GM18519 (cell line): ENCODE data around the gene CSH2.
"Not testable (repeated sequence)": the region's sequence is repeated elsewhere in the genome, so short reads cannot be mapped to it uniquely, and the experiment has no call there.

Experiments used
- ATAC-seq: cut with Tn5 transposase; IDR thresholded peaks from one replicate; pipeline ENCODE4 v1.9.1; 2021; ENCODE audit warnings: mild to moderate bottlenecking, moderate library complexity; ENCODE audit not compliant: unreplicated experiment, low FRiP score

CSH2 gene

DNA sequence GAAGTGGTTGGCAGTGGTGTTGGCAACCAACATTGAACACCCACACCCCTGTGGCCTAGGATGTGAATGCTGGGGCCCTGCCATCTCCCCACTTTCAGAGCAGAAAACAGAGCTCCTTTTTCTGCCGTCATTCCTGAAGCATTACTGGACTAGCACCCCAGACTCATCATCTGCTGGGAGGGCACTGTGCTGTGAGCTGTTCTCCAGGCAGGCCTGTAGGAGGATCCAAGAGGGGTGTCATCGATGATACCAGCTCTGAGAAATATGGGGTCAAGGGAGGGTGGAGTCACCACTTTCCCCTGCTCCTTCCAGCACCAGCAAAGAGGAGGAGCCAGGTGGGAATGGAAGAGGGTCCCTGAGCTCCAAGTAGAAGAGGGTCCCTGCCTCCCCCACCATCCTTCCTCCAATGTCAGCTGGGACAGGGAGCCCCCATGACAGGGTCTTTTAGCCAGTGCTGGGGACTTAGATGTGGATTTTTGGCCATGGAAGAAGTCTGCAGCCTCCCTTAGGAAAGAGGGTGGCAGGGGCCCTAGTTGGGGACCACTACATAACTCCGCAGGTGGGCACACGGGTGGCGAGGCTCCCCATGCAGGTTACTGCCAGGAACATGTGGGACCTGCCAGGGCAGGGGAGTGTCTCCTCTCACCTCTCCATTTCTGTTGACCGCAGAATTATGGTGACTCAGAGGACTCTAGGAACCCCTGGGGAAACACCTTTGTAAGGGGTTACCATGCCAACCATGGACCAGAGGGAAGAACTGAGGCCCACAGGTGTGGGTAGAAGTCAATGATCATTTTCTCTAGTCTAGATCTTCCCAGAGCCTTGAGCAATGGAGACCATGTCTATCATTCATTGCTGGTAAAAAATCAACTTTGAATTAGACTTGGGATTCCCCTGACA, 25.7 kb upstream of the CSH2 start:
- not testable (repeated sequence) for ATAC-seq

DNA sequence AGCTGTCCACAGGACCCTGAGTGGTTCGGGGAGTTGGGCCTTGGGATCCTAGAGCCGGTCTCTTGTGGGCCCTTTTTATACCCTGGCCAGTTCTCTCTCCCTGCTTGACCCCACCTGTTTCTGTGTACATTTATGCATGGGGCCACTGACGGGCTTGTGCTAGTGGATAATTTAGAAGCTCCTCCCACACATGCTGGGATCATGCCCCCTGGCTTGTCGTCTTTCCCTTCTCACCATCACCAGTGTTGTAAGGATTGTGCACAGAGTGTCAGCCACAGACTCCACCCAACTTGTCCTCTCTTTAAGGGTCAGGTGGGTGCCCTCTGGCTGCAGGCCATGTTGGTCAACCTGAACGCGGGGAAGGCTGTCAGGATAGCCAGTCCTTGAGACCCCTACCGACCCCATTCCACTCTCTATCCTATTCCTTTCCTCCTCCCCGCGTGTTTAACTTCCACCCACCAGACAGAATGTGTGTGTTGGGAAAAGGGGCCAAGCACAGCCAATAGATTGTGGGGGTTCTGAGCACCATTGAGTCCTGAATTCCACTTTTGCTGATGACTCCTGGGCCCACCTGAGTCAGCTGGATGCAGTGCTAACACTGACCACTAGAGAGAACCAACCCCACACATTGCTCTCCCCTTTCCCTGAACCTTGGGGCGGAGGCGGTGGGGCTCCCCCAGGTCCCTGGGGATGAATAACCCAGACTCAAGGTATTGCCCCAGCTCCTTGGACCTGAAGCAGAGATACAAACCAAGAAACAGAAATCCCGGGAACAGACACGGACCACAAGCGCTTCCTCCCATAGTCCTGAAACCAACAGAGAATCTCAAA, 23.3 kb upstream of the CSH2 start, which contains the start of gene CSH1:
TSS of gene CSH1 (minus strand) at position 51 of the 831 bp plus-strand sequence. CDS start 63 bp downstream, outside the sequence.
- not testable (repeated sequence) for ATAC-seq

DNA sequence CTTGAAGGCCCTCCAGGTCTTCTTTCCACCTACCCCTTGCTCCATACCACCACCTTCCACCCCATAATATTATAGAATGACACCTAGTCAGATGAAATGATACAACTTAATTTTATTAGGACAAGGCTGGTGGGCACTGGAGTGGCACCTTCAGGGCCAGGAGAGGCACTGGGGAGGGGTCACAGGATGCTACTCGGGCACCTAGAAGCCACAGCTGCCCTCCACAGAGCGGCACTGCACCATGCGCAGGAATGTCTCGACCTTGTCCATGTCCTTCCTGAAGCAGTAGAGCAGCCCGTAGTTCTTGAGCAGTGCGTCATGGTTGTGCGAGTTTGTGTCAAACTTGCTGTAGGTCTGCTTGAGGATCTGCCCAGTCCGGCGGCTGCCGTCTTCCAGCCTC, 21.3 kb upstream of the CSH2 start:
- ATAC-seq, result not testable (repeated sequence)

DNA sequence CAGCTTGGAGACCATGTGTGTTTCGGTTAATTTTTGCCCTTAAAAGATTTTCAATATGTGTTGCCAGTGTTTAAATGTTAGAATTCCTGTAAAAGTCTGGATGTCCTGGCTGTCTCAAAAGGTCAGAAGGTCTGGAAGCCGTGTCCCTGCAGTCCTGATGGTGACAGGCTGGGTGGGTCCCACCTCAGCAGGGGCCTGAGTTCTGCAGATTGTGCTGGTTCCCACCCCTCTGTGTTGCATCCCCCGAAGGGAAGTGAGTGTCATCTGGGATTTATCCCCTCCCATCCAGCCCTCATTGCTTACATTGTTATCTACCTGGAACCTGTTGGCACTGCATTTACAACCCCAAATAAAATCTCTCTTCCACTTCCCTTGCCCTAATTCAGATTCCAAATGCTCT, 20.5 kb upstream of the CSH2 start:
- not testable (repeated sequence) for ATAC-seq

DNA sequence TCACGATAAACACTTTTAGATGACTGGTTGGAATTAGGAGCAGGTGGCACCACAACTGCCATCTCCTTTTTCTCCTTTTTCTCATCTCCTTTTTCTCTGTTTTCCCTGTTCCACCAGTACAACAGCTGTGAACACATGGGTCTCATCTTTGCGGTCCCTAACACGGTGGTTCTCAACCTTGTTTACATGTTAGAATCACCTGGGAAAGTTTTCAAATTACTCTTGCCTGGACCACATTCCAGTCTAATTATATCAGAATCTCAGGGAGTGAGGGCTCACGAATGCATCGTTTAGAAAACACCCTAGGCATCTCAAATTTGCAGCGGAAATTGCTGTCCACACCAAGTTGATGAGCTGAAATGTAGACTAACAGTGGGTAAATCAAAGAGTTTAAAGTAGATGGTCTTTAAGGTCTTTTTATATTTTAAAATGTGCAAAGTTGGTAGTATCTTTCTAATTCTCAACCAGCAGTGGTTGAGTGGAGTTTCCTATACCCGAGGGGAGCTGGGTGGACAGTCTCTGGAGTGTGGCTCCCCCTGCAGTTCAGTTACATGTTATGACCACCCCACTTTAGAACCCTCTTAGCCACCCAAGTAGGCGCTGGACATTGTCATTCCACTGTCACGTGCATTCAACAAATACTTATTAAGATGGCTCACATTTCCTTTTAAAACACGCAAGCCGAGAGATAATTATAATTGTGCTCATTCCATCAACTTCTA, 19.0 kb upstream of the CSH2 start:
- ATAC-seq, result not testable (repeated sequence)

DNA sequence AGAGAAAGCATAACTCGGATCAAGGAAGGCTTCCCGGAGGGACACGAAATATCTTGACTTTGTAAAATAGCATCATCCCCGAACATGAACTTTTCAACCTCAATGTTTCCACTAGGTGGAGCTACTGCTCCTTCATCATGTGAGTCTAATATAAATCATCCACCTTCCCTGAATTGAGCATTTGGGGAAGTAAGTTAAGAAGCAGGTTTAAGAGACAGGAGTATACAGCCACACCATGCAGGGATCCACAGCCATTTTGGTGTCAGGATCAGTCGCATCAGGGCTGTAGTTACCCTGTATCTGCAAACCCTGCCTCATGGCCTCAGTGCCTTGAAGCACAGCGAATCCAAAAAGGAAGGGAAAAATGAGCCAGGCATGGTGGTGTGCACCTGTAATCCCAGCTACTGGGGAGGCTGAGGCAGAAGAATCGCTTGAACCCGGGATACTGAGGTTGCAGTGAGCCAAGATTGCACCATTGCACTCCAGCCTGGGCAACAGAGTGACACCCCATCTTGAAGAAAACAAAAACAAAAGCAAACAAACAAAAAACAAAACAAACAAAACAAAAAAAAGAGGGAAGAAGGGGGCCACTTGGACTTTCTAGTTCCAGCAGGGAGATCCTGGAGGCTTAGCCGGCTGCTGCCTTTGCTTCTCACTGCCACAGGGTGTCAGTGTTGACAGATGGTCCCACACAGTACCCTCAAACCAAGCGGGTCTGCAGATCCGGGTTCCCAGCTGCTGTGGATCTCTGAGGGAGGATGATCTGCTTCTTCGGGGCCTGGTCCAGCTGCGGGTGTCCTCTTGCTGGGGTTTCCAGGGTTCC, 15.8 kb upstream of the CSH2 start:
- ATAC-seq, result not testable (repeated sequence)

DNA sequence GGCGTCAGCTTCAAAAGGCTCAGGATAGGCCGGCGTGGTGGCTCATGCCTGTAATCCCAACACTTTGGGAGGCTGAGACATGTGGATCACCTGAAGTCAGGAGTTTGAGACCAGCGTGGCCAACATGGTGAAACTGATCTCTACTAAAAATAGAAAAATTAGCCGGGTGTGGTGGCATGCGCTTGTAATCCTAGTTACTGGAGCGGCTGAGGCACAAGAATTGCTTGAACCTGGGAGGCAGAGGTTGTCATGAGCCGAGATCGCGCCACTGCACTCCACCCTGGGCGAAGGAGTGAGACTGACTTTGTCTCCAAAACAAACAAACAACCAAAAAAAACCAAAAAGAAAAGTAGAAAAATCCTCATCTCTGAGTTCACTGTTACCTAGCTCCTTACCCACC, 11.6 kb upstream of the CSH2 start:
- not testable (repeated sequence) for ATAC-seq

DNA sequence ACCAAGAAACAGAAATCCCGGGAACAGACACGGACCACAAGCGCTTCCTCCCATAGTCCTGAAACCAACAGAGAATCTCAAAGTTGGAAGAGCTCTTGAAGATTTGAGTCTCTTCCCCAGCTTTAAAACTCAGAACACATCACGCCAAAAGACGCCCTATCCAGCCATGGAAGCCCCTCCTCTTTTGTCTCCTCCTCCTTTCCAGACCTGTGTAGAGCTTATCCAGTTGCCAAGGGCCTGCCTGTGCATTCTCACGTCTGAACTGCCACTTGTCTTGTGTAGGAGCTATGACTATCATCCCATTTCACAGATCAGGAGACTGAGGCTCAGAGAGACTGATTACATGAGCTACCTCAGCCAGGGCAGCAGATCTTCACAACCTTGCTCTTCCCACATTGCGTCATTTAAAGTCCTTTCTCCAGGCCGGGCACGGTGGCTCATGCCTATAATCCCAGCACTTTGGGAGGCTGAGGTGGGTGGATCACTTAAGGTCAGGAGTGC, 9.2 kb upstream of the CSH2 start:
- ATAC-seq, result not testable (repeated sequence)

DNA sequence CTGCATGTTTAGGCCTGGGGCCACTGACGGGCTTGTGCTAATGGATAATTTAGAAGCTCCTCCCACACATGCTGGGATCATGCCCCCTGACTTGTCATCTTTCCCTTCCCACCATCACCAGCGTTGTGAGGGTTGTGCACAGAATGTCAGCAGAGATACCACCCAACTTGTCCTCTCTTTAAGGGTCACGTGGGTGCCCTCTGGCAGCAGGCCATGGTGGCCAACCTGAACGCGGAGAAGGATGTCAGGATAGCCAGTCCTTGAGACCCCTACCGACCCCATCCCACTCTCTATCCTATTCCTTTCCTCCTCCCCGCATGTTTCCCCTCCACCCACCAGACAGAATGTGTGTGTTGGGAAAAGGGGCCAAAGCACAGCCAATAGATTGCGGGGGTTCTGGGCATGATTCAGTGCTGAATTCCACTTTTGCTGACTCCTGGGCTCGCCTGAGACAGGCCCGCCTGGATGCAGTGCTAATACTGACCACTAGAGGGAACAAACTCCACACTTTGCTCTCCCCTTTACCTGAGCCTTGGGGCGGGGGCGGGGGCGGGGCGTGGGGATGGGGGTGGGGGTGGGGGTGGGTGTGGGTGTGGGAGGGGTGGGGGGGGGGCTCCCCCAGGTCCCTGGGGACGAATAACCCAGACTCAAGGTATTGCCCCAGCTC, 8.6 kb upstream of the CSH2 start, which contains the start of gene GH2:
TSS of gene GH2 (minus strand) at position 10 of the 667 bp plus-strand sequence. CDS start 143 bp downstream, outside the sequence.
- peak; percentile 63 for ATAC-seq

DNA sequence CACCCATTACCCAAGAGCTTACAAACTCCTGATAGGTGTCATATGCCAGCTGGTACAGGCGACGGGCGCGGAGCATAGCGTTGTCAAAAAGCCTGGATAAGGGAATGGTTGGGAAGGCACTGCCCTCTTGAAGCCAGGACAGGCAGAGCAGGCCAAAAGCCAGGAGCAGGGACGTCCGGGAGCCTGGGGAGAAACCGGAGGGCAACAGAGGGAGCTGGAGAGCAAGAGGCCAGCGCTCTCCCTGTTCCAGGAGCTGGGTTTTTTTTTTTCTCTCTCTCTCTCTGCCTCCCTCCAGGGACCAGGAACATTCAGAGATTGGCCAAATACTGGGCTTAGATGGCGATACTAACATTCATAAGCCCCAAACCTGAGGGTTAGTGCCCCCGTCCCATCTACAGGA, 7.9 kb upstream of the CSH2 start:
- not testable (repeated sequence) for ATAC-seq

DNA sequence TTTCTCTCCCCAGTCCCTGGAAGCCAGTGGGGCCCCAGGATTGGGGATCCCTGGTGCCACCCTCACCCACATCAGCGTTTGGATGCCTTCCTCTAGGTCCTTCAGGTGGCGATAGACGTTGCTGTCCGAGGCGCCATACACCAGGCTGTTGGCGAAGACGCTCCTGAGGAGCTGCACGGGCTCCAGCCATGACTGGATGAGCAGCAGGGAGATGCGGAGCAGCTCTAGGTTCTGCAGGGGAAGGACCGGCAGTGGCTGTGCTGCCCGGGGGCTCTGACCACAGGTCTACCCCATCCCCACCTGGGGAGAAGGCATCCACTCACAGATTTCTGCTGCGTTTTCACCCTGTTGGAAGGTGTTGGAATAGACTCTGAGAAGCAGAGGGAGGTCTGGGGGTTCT, 7.2 kb upstream of the CSH2 start:
- no peak for ATAC-seq

DNA sequence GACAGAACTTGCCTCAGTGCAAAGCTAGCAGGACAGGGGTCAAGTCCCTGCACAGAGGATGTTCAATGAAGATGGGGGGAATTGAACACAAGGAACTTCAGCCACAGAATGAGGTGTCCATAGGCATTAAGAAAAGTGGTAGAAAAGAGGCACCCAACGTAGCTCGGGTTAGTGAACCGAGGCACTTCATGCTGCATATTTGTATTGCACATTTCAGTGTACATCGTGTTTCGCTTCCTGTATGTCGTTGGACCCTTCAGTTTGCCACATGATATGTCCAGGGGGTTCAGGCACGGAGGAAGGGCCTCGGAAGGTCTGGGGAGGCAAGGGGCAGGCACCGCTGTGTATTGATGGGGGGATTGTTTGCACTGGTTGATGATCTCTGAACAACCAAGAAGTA, 4.9 kb upstream of the CSH2 start:
- ATAC-seq, result not testable (repeated sequence)

DNA sequence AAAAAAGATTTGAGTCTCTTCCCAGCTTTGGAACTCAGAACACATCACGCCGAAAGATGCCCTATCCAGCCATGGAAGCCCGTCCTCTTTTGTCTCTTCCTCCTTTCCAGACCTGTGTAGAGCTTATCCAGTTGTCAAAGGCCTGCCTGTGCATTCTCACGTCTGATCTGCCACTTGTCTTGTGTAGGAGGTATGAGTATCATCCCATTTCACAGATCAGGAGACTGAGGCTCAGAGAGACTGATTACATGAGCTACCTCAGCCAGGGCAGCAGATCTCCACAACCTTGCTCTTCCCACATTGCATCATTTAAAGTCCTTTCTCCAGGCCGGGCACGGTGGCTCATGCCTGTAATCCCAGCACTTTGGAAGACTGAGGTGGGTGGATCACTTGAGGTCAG, 1.2 kb upstream of the CSH2 start:
- not testable (repeated sequence) for ATAC-seq

DNA sequence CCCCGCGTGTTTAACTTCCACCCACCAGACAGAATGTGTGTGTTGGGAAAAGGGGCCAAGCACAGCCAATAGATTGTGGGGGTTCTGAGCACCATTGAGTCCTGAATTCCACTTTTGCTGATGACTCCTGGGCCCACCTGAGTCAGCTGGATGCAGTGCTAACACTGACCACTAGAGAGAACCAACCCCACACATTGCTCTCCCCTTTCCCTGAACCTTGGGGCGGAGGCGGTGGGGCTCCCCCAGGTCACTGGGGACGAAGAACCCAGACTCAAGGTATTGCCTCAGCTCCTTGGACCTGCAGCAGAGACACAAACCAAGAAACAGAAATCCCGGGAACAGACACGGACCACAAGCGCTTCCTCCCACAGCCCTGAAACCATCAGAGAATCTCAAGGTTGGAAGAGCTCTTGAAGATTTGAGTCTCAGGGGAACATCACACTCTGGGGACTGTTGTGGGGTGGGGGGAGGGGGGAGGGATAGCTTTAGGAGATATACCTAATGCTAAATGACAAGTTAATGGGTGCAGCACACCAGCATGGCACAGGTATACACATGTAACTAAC, 667 bp upstream of the CSH2 start:
- not testable (repeated sequence) for ATAC-seq

DNA sequence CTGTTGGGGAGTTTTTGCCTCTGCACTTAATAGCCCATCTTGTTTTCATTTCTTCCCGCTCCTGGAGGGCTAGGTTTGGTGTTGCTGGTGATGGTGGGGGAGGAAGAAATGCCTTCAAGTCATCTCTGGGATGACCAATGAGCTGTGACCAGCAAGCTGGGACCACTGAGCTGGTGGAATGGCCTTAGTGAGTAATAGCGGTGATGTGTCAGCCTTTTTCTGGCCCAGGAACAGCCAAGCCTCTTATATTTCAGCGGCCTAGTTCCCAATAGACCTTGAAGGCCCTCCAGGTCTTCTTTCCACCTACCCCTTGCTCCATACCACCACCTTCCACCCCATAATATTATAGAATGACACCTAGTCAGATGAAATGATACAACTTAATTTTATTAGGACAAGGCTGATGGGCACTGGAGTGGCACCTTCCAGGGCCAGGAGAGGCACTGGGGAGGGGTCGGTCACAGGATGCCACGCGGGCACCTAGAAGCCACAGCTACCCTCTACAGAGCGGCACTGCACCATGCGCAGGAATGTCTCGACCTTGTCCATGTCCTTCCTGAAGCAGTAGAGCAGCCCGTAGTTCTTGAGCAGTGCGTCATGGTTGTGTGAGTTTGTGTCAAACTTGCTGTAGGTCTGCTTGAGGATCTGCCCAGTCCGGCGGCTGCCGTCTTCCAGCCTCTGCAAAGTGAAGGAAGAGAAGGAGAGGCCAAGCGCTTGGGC, 1.7 kb downstream of the CSH2 start:
- not testable (repeated sequence) for ATAC-seq

DNA sequence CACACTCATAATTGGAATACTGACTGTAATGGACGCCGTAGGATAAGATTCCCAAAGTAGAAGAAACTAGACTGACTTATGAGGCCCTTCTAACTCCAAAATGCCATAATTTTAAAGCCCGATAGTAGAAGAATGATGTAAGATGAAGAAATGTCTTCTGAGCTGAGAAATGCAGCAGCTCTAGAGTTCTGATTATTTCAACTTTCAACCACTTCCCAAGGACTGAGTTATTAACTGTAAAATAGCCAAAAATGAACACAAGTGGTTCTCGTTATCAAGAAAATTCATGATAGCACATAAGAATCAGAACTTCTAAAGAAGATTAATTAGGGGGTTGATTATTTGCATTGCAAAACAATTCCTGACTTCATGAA, 3.2 kb downstream of the CSH2 start:
- not testable (repeated sequence) for ATAC-seq

DNA sequence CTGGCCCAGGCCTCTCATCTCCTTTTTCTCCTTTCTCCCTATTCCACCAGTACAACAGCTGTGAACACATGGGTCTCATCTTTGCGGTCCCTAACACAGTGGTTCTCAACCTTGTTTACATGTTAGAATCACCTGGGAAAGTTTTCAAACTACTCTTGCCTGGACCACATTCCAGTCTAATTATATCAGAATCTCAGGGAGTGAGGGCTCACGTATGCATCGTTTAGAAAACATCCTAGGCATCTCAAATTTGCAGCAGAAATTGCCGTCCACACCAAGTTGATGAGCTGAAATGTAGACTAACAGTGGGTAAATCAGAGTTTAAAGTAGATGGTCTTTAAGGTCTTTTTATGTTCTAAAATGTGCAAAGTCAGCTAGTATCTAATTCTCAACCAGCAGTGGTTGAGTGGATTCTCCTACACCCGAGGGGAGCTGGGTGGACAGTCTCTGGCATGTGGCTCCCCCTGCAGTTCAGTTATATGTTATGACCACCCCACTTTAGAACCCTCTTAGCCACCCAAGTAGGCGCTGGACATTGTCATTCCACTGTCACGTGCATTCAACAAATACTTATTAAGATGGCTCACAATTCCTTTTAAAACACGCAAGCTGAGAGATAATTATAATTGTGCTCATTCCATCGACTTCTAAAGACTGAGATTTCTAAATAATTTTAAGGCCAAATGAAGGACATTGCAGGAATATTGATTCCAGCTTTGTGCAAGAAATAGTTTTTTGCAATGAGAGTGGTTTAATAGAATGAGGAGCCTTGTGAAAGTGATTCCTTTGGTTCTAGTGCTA, 3.8 kb downstream of the CSH2 start:
- not testable (repeated sequence) for ATAC-seq
